ENCODE measurements around the gene PLD1.
A peak's percentile ranks its signal among the peaks of the same experiment; 100 is the strongest.

Gene PLD1

GRCh38 chr3:171776839-171777583 lies 33.3 kb downstream of the PLD1 start:
- Histone ChIP-seq H3K9me3 (no peaks in the 10 kb centered on the region), H3K36me3 (no peaks in the 10 kb centered on the region), H3K27ac (no peak overlapping the region), H3K4me3 (no peak overlapping the region), H3K4me1 (peaks cover 0 to 18% (median 4%) of the 10 kb centered on the region in 4 donors), H3K27me3 (no peaks in the 10 kb centered on the region)
- TF ChIP-seq CTCF (IDR thresholded peaks at IDR 0.05): no peak
- intact Hi-C loops (cut with DNase I; ENCODE audit: low total_unique reads): no loop called here
- no peak for DNase-seq

- Histone ChIP-seq H3K36me3 (no peaks in the 10 kb centered on the region), H3K4me1 (peaks cover 0 to 19% (median 7%) of the 10 kb centered on the region in 4 donors), H3K9me3 (no peaks in the 10 kb centered on the region), H3K4me3 (no peak overlapping the region), H3K27me3 (no peaks in the 10 kb centered on the region), H3K27ac (no peak overlapping the region)
- DNase-seq: no peak
- no peak for TF ChIP-seq CTCF (IDR thresholded peaks at IDR 0.05)
- intact Hi-C loops (cut with DNase I; ENCODE audit: low total_unique reads): no loop called here
These were observed 33.9 kb downstream of the PLD1 start for GRCh38 chr3:171776411-171776810.

- TF ChIP-seq CTCF (IDR thresholded peaks at IDR 0.05): no peak
- no peak for DNase-seq
- H3K27ac ChIP-seq: no peak overlapping the region
- peaks cover 0 to 18% (median 7%) of the 10 kb centered on the region in 4 donors for H3K4me1 ChIP-seq
- H3K36me3 ChIP-seq: no peaks in the 10 kb centered on the region
- no peaks in the 10 kb centered on the region for H3K9me3 ChIP-seq
- no peak overlapping the region for H3K4me3 ChIP-seq
- intact Hi-C loops (cut with DNase I; ENCODE audit: low total_unique reads): no loop called here
- no peaks in the 10 kb centered on the region for H3K27me3 ChIP-seq
These were observed 34.3 kb downstream of the PLD1 start for GRCh38 chr3:171775943-171776342.

GRCh38 chr3:171774521-171774920 lies 35.8 kb downstream of the PLD1 start:
- no peak for DNase-seq
- TF ChIP-seq CTCF (IDR thresholded peaks at IDR 0.05): no peak
- Histone ChIP-seq H3K9me3 (no peaks in the 10 kb centered on the region), H3K4me1 (peaks cover 0 to 21% (median 8%) of the 10 kb centered on the region in 4 donors), H3K27me3 (no peaks in the 10 kb centered on the region), H3K27ac (no peak overlapping the region), H3K4me3 (no peak overlapping the region), H3K36me3 (no peaks in the 10 kb centered on the region)
- intact Hi-C loops (cut with DNase I; ENCODE audit: low total_unique reads): no loop called here

- peak in 1 of 2 donors; percentile 59 for DNase-seq
- Histone ChIP-seq H3K27ac (peak overlapping the region; percentile 74 to 80), H3K9me3 (no peaks in the 10 kb centered on the region), H3K4me3 (no peak overlapping the region), H3K4me1 (peaks cover 0 to 32% (median 18%) of the 10 kb centered on the region in 4 donors), H3K36me3 (no peaks in the 10 kb centered on the region), H3K27me3 (no peaks in the 10 kb centered on the region)
- intact Hi-C loops (cut with DNase I; ENCODE audit: low total_unique reads): loop anchor here (2.0 kb wide), 1 partner anchor 126 kb away; no protein-coding TSS in a partner anchor
- TF ChIP-seq CTCF (IDR thresholded peaks at IDR 0.05): peak; percentile 67 to 78
These were observed 37.7 kb downstream of the PLD1 start for GRCh38 chr3:171772427-171773056.

Measured in tibial artery (tissue), 4 donors.